Natural killer cell (primary cell): ENCODE measurements around the gene KLHL36. TPM values are rescaled to one million over a fixed set of nuclear protein-coding genes. Genes with fewer than 3 reads are reported as not detected.

ENCODE experiments used
- ATAC-seq, 3 donors: fragments of 150-1000 bp in 2 of 3; fragments of 200-7000 bp in 1 of 3; cut with Tn5 transposase; 1 replicate in 1 of 3; 2 replicates in 2 of 3; pipeline ENCODE4 v1.10.0; 2021; ENCODE audit warnings: mild to moderate bottlenecking in 2 of 3, moderate library complexity in 2 of 3
- DNase-seq, 2 donors: peaks; one replicate each; pipeline versions ENCODE4 v3.0.0 to v3.0.0-alpha.2; 2013 to 2021; ENCODE audit warnings: mixed read lengths in 1 of 2
- H3K27ac ChIP-seq: one replicate; pipeline ENCODE4 v1.5.1; 2013; ENCODE audit warnings: mild to moderate bottlenecking, low read length
- H3K27me3 ChIP-seq: one replicate; pipeline ENCODE4 v1.6.1; 2013; ENCODE audit warnings: low read length; ENCODE audit not compliant: control insufficient read depth, insufficient read depth
- H3K36me3 ChIP-seq: one replicate; pipeline ENCODE4 v1.6.1; 2013; ENCODE audit warnings: low read length; ENCODE audit not compliant: control insufficient read depth, insufficient read depth
- H3K4me1 ChIP-seq: one replicate; pipeline ENCODE4 v1.6.1; 2013; ENCODE audit warnings: low read length; ENCODE audit not compliant: control insufficient read depth, insufficient read depth
- H3K4me3 ChIP-seq: one replicate; pipeline ENCODE4 v1.5.1; 2013; ENCODE audit warnings: low read length
- H3K9me3 ChIP-seq: one replicate; pipeline ENCODE4 v1.6.1; 2013; ENCODE audit warnings: low read length; ENCODE audit not compliant: control insufficient read depth, insufficient read depth
- H3K27ac Mint-ChIP-seq, 2 donors: one replicate each; pipeline ENCODE4 v1.8.0; 2022; ENCODE audit warnings: mild to moderate bottlenecking in 2 of 2, mixed read lengths in 2 of 2, moderate library complexity in 1 of 2
- H3K27me3 Mint-ChIP-seq, 2 donors: one replicate each; pipeline ENCODE4 v1.8.0; 2022; ENCODE audit warnings: low read depth in 2 of 2, mixed read lengths in 2 of 2
- H3K36me3 Mint-ChIP-seq: one replicate; pipeline ENCODE4 v1.8.0; 2022; ENCODE audit warnings: mixed read lengths
- H3K4me1 Mint-ChIP-seq, 2 donors: one replicate each; pipeline ENCODE4 v1.8.0; 2022; ENCODE audit warnings: mixed read lengths in 2 of 2
- H3K4me3 Mint-ChIP-seq: one replicate; pipeline ENCODE4 v1.8.0; 2022; ENCODE audit warnings: mild to moderate bottlenecking, moderate library complexity, mixed read lengths
- H3K9me3 Mint-ChIP-seq, 2 donors: one replicate each; pipeline ENCODE4 v1.8.0; 2022; ENCODE audit warnings: mixed read lengths in 2 of 2
- CTCF ChIP-seq: fragments of 200-600 bp; IDR thresholded peaks from one replicate; pipeline ENCODE4 v1.8.0; 2022; ENCODE audit warnings: antibody characterized with exemption
- WGBS: methylation state at CpG from one replicate; pipeline ENCODE4 v1.1.7; 2013; ENCODE audit warnings: missing lambda C conversion rate; ENCODE audit not compliant: insufficient coverage; 5-methylcytosine and 5-hydroxymethylcytosine counted together
- intact Hi-C: fragments of 100-400 bp; cut with micrococcal nuclease; formaldehyde crosslinking; loops from one replicate; pipeline ENCODE4 v1.14.2; 2022
- total RNA-seq, 4 donors: library from RNA; stranded (reverse); fragments of 120-200 nt in 1 of 4; gene quantifications; one replicate each; pipeline versions ENCODE4 v1.2.3 to v1.2.4, GENCODE V29; 2013 to 2022

KLHL36 gene
- total RNA-seq, 3 donors from 2014 or later (not counting 1 experiment from before 2014, with no cell fraction given) = 47.2 to 62.3 (median 60.5) TPM

- DNase-seq = no peak
- H3K4me1 ChIP-seq = no peaks in the 10 kb centered on the region
These were observed 32.0 kb downstream of the KLHL36 start for GRCh38 chr16:84680165-84680842.

GRCh38 chr16:84680843-84681629 lies 32.7 kb downstream of the KLHL36 start:
- H3K9me3 Mint-ChIP-seq = no peaks in the 10 kb centered on the region
- TF ChIP-seq CTCF = no peak
- H3K9me3 ChIP-seq = no peaks in the 10 kb centered on the region
- intact Hi-C loops = no loop called here
- H3K27ac Mint-ChIP-seq = no peak overlapping the region
- peaks cover 13 to 25% of the 10 kb centered on the region in 2 donors for H3K27me3 Mint-ChIP-seq
- no peaks in the 10 kb centered on the region for H3K4me1 Mint-ChIP-seq
- no peaks in the 10 kb centered on the region for H3K36me3 Mint-ChIP-seq
- no peak overlapping the region for H3K4me3 Mint-ChIP-seq
- no peaks in the 10 kb centered on the region for H3K27me3 ChIP-seq
- H3K27ac ChIP-seq = no peak overlapping the region
- no peak overlapping the region for H3K4me3 ChIP-seq
- H3K4me1 ChIP-seq = no peaks in the 10 kb centered on the region
- WGBS = 90% methylated on average over 4 of the region's 4 CpGs
- DNase-seq (no peak), ATAC-seq (no peak)
- H3K36me3 ChIP-seq = no peaks in the 10 kb centered on the region

More at GRCh38 chr16:84680165-84680842, 32.0 kb downstream of the KLHL36 start:
- no peak for ATAC-seq
- H3K27ac ChIP-seq = no peak overlapping the region
- H3K36me3 Mint-ChIP-seq = no peaks in the 10 kb centered on the region
- WGBS = 81% methylated on average over 10 of the region's 10 CpGs
- intact Hi-C loops = no loop called here
- H3K9me3 Mint-ChIP-seq = no peaks in the 10 kb centered on the region
- no peak overlapping the region for H3K27ac Mint-ChIP-seq
- no peak for TF ChIP-seq CTCF
- no peaks in the 10 kb centered on the region for H3K27me3 ChIP-seq
- no peak overlapping the region for H3K4me3 Mint-ChIP-seq
- H3K4me3 ChIP-seq = no peak overlapping the region
- H3K9me3 ChIP-seq = no peaks in the 10 kb centered on the region
- peaks cover 13 to 24% of the 10 kb centered on the region in 2 donors for H3K27me3 Mint-ChIP-seq
- H3K36me3 ChIP-seq = no peaks in the 10 kb centered on the region
- no peaks in the 10 kb centered on the region for H3K4me1 Mint-ChIP-seq

DNA sequence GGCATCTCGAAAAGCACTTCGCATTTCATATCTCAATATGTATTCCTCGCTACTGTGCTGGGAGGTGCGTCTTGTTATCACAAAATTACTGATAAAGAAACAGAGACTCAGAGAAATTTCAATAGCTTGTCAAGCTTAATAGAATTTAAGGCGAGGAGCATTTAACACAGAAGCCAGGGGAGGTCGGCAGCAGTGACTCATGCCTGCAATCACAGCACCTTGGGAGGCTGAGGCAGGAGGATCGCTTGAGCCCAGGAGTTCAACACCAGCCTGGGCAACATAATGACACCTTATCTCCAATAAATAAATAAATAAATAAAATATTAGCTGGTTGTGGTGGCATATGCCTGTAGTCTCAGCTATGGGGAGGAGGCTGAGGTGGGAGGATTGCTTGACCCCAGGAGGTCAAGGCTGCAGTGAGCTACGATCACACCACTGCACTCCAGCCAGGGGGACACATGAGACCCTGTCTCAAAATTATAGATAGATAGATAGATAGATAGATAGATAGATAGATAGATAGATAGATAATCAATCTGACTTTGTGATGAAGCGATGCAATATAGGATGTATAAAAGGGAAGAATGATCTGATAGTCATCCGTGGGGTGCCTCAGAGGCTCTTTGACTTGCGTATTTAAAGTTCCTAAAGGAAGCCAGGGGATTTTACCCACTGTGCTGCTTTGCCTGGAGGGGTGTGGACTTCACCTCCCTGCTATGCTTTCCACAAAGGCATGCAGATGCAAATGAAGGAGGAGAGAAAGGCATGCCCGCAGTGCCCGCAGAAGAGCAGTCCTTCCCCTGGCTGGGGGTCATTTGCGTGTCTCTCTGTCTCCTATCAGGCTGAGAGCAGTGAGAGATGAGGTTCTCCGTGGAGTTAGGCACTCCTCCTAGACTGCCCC lies 35.6 kb downstream of the KLHL36 start:
- H3K4me1 Mint-ChIP-seq = no peaks in the 10 kb centered on the region
- Histone ChIP-seq H3K9me3 (no peaks in the 10 kb centered on the region), H3K4me1 (no peaks in the 10 kb centered on the region), H3K36me3 (no peaks in the 10 kb centered on the region), H3K27ac (no peak overlapping the region), H3K4me3 (no peak overlapping the region), H3K27me3 (no peaks in the 10 kb centered on the region)
- H3K9me3 Mint-ChIP-seq = no peaks in the 10 kb centered on the region
- no peak for TF ChIP-seq CTCF
- WGBS = 83% methylated on average over 14 of the region's 15 CpGs
- ATAC-seq = no peak
- no peak overlapping the region for H3K27ac Mint-ChIP-seq
- no peak overlapping the region for H3K4me3 Mint-ChIP-seq
- H3K27me3 Mint-ChIP-seq = peaks cover 13 to 26% of the 10 kb centered on the region in 2 donors
- no peaks in the 10 kb centered on the region for H3K36me3 Mint-ChIP-seq
- intact Hi-C loops = no loop called here
- DNase-seq = no peak
